OCI-LY7 (cell line): ENCODE data around the gene MRPS11.

Source experiments
- EZH2phosphoT487 ChIP-seq: fragments of 200-600 bp; sonication (generic); IDR thresholded peaks from 2 replicates; pipeline ENCODE4 v1.6.1; 2018; ENCODE audit warnings: low read depth, borderline replicate concordance, mild to moderate bottlenecking, mixed run types, antibody characterized with exemption, low read length, moderate library complexity, mixed read lengths
- TF ChIP-seq, protein P1 (sequence below): fragments of 200-600 bp; sonication (generic); conservative IDR thresholded peaks from 2 replicates; pipeline ENCODE4 v1.5.1; 2014; ENCODE audit warnings: mild to moderate bottlenecking, antibody characterized with exemption, low read length, moderate library complexity, mixed read lengths

DNA sequence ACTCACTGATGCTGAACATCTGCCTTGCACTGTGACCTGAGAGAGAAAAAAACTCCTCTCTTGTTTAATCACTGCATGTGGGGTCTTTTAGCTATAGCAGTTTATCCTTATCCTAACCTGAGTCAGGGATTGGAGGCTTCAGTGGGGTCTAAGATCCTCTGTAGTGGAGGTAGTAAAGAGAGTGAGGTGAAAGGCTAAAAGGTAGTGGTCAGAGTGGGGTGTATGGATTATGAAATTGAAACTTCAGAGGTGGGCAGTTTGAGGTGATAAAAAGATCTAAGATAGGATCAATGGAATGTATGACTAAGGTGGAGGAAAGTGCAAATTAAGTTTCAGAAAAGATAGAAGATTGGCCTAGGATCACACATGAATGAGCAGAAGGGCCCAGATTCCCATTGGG is 42.5 kb downstream of the MRPS11 start:
- TF ChIP-seq, protein P1, sequence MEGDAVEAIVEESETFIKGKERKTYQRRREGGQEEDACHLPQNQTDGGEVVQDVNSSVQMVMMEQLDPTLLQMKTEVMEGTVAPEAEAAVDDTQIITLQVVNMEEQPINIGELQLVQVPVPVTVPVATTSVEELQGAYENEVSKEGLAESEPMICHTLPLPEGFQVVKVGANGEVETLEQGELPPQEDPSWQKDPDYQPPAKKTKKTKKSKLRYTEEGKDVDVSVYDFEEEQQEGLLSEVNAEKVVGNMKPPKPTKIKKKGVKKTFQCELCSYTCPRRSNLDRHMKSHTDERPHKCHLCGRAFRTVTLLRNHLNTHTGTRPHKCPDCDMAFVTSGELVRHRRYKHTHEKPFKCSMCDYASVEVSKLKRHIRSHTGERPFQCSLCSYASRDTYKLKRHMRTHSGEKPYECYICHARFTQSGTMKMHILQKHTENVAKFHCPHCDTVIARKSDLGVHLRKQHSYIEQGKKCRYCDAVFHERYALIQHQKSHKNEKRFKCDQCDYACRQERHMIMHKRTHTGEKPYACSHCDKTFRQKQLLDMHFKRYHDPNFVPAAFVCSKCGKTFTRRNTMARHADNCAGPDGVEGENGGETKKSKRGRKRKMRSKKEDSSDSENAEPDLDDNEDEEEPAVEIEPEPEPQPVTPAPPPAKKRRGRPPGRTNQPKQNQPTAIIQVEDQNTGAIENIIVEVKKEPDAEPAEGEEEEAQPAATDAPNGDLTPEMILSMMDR: no peak
- no peak for TF ChIP-seq EZH2phosphoT487
